IgD-negative memory B cell (primary cell): ENCODE data around the gene EMSY. TPM values are rescaled to one million over a fixed set of nuclear protein-coding genes. Genes with fewer than 3 reads are reported as not detected.

Source experiments
- H3K27ac Mint-ChIP-seq, 3 donors: one replicate each; pipeline ENCODE4 v1.8.0; 2020 to 2022; ENCODE audit warnings: mild to moderate bottlenecking in 3 of 3, mixed read lengths in 3 of 3, moderate library complexity in 1 of 3
- H3K27me3 Mint-ChIP-seq: one replicate; pipeline ENCODE4 v1.8.0; 2021; ENCODE audit warnings: mixed read lengths
- H3K36me3 Mint-ChIP-seq: one replicate; pipeline ENCODE4 v1.8.0; 2020; ENCODE audit warnings: mild to moderate bottlenecking, mixed read lengths
- H3K4me1 Mint-ChIP-seq, 3 donors: one replicate each; pipeline ENCODE4 v1.8.0; 2020 to 2022; ENCODE audit warnings: mixed read lengths in 3 of 3, mild to moderate bottlenecking in 1 of 3
- H3K4me3 Mint-ChIP-seq, 4 donors: one replicate each; pipeline ENCODE4 v1.8.0; 2020 to 2022; ENCODE audit warnings: mild to moderate bottlenecking in 4 of 4, mixed read lengths in 4 of 4, moderate library complexity in 3 of 4
- H3K9me3 Mint-ChIP-seq, 3 donors: one replicate each; pipeline ENCODE4 v1.8.0; 2020 to 2021; ENCODE audit warnings: mixed read lengths in 3 of 3, mild to moderate bottlenecking in 1 of 3
- polyA plus RNA-seq: library from polyadenylated mRNA; unstranded; fragments of 300-500 nt; fragmentation: Illumina TruSeq; gene quantifications from one replicate; pipeline ENCODE4 v1.2.3, GENCODE V29; 2021

The EMSY gene
- polyA plus RNA-seq, 1 donor from 2014 or later = 22.9 TPM

DNA sequence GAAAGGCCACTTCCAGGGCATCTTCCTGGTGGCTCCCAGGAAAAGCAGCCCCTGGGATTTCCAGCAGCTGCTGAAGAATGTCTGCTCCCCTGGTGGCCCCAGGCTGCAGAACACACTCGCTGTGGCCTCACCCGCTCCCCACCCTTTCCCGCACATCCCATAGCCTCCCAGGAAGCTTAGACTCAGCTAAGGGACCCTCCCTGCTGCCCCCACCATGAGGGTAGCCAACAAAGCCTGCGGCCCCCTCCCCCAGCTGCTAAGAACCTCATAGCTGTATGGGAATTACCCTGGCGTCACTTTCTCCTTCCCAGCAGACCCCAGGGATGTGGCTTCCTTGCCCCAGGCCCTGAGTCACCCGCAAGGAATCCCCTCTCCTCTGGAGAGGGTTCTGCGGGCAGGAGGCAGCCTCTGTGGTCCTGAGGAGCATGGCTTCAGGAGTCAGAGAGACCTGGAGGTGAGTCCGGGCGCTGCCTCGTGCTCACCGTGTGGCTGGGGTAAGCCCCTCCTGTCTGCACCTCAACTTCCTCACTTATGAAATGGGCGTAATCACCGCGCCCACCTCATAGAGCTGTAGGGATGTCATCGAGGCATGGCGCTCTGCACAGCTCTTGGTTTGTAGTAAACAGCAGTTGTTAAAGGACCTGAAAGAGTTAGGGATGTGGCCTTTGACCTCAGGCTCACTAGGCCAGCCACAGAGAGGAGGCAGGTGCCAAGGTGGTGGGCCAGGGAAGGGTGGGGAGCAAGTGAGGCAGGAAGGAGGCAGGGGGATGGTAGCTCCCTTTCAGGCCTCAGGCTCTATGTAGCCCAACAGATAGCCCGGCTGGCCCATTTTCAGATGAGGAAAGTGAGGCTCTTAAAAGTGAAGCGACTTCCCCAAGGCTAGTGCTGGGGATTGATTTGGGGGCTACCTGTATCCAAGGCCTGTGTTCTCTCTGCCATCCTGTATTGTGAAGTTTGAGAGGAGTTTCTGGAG is 154.5 kb downstream of the EMSY start:
- H3K36me3 Mint-ChIP-seq = no peaks in the 10 kb centered on the region
- no peak overlapping the region for H3K4me3 Mint-ChIP-seq
- no peak overlapping the region for H3K27ac Mint-ChIP-seq

DNA sequence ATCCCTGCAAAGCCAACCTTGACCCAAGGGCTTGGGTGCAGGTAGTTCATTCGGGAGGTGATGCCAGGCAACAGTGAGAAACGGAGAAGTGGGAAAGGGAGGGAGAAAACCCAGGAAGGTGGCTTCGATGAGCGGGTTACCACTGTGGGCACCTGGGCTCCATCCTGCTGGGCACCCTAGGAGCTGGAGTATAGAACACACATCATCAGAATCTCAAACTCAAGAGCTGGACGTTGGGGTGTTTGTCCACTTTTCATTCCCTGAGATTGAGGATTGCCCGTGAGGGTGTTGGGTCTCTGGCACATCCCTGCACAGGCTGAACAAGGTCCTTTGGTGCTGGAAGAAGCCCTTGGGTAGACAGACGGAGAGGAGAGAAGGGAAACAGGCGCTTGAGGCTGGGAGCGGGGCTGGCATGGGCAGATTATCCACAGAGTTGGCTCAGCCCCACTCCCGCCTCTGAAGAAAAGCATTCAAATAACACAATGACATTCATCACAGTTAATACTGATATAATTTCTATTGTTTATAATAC is 155.4 kb downstream of the EMSY start:
- no peak overlapping the region for H3K4me3 Mint-ChIP-seq

More for the DNA sequence above, 154.5 kb downstream of the EMSY start:
- peaks cover 0 to 3% (median 0%) of the 10 kb centered on the region in 3 donors for H3K9me3 Mint-ChIP-seq
- H3K4me1 Mint-ChIP-seq = no peaks in the 10 kb centered on the region
- peaks cover 19% of the 10 kb centered on the region for H3K27me3 Mint-ChIP-seq

DNA sequence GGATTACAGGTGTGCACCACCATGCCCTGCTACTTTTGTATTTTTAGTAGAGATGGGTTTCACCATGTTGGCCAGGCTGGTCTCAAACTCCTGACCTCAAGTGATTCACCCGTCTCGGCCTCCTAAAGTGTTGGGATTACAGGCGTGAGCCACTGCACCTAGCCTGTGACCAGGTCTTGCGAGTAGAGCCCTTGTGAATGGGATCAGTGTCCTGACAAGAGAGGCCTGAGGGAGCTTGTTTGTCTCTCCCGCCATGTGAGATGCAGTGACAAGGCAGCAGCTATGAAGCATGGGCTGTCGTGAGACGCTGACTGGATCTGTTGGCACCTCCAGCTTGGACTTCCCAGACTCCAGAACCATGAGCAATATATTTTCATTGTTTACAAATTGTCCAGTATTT is 156.5 kb downstream of the EMSY start:
- Mint-ChIP-seq H3K36me3 (no peaks in the 10 kb centered on the region), H3K9me3 (peaks cover 0 to 3% (median 0%) of the 10 kb centered on the region in 3 donors), H3K27ac (no peak overlapping the region), H3K27me3 (peaks cover 18% of the 10 kb centered on the region), H3K4me1 (no peaks in the 10 kb centered on the region), H3K4me3 (no peak overlapping the region)

More for the DNA sequence above, 155.4 kb downstream of the EMSY start:
- Mint-ChIP-seq H3K36me3 (no peaks in the 10 kb centered on the region), H3K27ac (no peak overlapping the region), H3K4me1 (no peaks in the 10 kb centered on the region), H3K27me3 (peaks cover 16% of the 10 kb centered on the region), H3K9me3 (peaks cover 0 to under 1% (median 0%) of the 10 kb centered on the region in 3 donors)

DNA sequence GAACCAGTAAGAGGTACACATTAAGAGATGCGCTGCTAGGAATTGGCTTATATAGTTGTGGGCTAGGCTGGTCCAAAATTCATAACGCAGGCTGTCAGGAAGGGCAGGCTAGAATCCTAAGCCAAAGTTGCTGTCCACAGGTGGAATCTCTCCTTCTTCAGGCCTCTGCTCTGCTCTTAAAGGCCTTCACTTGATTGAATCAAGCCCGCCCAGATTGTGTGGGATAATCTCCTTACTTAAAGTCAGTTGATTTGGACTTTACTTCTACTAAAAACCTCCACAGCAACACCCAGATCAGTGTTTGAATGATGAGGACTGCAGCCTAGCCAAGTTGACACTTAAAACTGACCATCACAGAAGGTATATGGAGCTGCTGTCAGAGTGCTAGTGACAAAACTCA is 156.9 kb downstream of the EMSY start:
- Mint-ChIP-seq H3K9me3 (peaks cover 0 to 4% (median 0%) of the 10 kb centered on the region in 3 donors), H3K27me3 (peaks cover 22% of the 10 kb centered on the region), H3K27ac (no peak overlapping the region), H3K36me3 (no peaks in the 10 kb centered on the region), H3K4me3 (no peak overlapping the region), H3K4me1 (peaks cover 0 to 4% (median 2%) of the 10 kb centered on the region in 3 donors)

DNA sequence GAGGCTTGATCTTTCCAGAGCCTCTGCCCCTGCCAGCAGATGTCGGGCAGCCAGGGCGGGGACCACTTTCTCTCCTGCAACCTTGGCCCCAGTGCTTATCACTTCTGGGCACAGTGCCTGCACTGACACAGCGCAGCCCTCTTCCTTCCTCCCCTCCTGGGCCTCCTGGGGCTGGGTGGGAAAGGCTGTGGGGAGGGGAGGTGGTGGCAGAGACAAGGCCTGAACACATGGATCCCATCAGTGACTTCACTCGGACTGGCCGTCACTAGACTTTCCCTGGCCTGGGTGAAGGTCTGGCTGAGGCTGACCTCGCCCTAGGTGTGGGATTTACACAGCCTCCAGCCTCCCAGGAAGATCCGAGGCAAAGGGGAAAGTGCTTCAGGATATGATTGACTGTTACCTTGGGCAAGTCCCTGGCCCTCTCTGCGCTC is 157.6 kb downstream of the EMSY start:
- no peak overlapping the region for H3K27ac Mint-ChIP-seq

More for the DNA sequence above, 157.6 kb downstream of the EMSY start:
- Mint-ChIP-seq H3K4me1 (peaks cover 1 to 11% (median 5%) of the 10 kb centered on the region in 3 donors), H3K9me3 (peaks cover 0 to 4% (median 0%) of the 10 kb centered on the region in 3 donors), H3K36me3 (no peaks in the 10 kb centered on the region), H3K4me3 (no peak overlapping the region), H3K27me3 (peaks cover 21% of the 10 kb centered on the region)

Other genes with a start within 250 kb of the EMSY start
- gene WNT11, start 238.5 kb upstream of the EMSY start, polyA plus RNA-seq = not detected
- 62.7 TPM for gene THAP12, start 63.9 kb upstream of the EMSY start, polyA plus RNA-seq
- gene GVQW3, start 63.7 kb upstream of the EMSY start, polyA plus RNA-seq = 2.1 TPM
- gene LRRC32, start 225.7 kb downstream of the EMSY start, polyA plus RNA-seq = not detected